Measurements from ENCODE around the gene UGP2.

DNA sequence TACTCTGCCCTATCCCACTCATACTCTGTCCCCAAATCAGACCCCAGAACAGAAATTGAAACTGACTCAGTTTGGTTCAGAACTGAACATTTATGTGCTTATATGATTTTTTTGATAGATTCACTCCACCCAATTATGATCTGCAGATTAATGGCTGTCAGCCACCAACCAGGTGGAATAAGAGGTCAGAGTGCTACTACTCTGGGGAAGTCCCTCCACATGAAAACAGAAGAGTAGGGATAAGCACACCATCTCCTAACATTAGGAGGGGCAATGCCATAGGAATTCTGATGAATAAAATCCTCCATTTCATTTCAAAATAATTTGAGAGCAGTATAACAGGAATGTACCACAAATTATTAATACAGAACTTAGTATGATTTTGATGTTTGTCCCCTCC is 36.3 kb upstream of the UGP2 start:
- TF ChIP-seq, protein P1, sequence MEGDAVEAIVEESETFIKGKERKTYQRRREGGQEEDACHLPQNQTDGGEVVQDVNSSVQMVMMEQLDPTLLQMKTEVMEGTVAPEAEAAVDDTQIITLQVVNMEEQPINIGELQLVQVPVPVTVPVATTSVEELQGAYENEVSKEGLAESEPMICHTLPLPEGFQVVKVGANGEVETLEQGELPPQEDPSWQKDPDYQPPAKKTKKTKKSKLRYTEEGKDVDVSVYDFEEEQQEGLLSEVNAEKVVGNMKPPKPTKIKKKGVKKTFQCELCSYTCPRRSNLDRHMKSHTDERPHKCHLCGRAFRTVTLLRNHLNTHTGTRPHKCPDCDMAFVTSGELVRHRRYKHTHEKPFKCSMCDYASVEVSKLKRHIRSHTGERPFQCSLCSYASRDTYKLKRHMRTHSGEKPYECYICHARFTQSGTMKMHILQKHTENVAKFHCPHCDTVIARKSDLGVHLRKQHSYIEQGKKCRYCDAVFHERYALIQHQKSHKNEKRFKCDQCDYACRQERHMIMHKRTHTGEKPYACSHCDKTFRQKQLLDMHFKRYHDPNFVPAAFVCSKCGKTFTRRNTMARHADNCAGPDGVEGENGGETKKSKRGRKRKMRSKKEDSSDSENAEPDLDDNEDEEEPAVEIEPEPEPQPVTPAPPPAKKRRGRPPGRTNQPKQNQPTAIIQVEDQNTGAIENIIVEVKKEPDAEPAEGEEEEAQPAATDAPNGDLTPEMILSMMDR (IDR thresholded peaks at IDR 0.05), result no peak
- TF ChIP-seq EZH2 (IDR thresholded peaks at IDR 0.05; ENCODE audit: borderline replicate concordance, insufficient read depth, low read depth, low read length, poor library complexity, severe bottlenecking), result no peak

Measured in B cell (primary cell).